Thymus (tissue), 11 donors: ENCODE data around the gene ALDH2. TPM values are rescaled to one million over a fixed set of nuclear protein-coding genes. Genes with fewer than 3 reads are reported as not detected.
"Not testable (repeated sequence)": the region's sequence is repeated elsewhere in the genome, so short reads cannot be mapped to it uniquely, and the experiment has no call there.

Source experiments
- DNase-seq, 9 donors: peaks; one replicate each; pipeline ENCODE4 v3.0.0-alpha.2; 2013; ENCODE audit warnings: low spot score in 9 of 9, low read depth in 6 of 9, missing footprints in 1 of 9
- H3K27ac ChIP-seq, 2 donors: one replicate each; pipeline ENCODE4 v1.5.1; 2013; ENCODE audit warnings: control low read depth in 1 of 2, low read depth in 1 of 2, low read length in 1 of 2, mild to moderate bottlenecking in 1 of 2, moderate library complexity in 1 of 2
- H3K27me3 ChIP-seq, 2 donors: one replicate each; pipeline ENCODE4 v1.5.1; 2013; ENCODE audit warnings: low read length in 1 of 2; ENCODE audit not compliant: control insufficient read depth in 2 of 2, insufficient read depth in 1 of 2
- H3K36me3 ChIP-seq, 2 donors: one replicate each; pipeline ENCODE4 v1.5.1; 2013; ENCODE audit warnings: low read length in 1 of 2, mild to moderate bottlenecking in 1 of 2, moderate library complexity in 1 of 2; ENCODE audit not compliant: control insufficient read depth in 2 of 2, insufficient read depth in 2 of 2
- H3K4me1 ChIP-seq, 2 donors: one replicate each; pipeline ENCODE4 v1.5.1; 2013; ENCODE audit warnings: low read length in 2 of 2; ENCODE audit not compliant: control insufficient read depth in 2 of 2, insufficient read depth in 2 of 2
- H3K4me3 ChIP-seq, 2 donors: one replicate each; pipeline ENCODE4 v1.5.1; 2013; ENCODE audit warnings: low read length in 2 of 2, control low read depth in 1 of 2, mild to moderate bottlenecking in 1 of 2
- H3K9me3 ChIP-seq, 2 donors: one replicate each; pipeline ENCODE4 v1.5.1; 2013; ENCODE audit warnings: low read length in 1 of 2, mild to moderate bottlenecking in 1 of 2; ENCODE audit not compliant: control insufficient read depth in 2 of 2, insufficient read depth in 1 of 2
- WGBS: extraction: QIAGEN DNeasy Blood & Tissue Kit; methylation state at CpG from one replicate; pipeline ENCODE4 v1.1.7; 2013; 5-methylcytosine and 5-hydroxymethylcytosine counted together
- polyA plus RNA-seq: library from polyadenylated mRNA; stranded (reverse); fragments of 200-250 nt; gene quantifications from one replicate; pipeline ENCODE4 v1.2.3, GENCODE V29; 2013
- total RNA-seq: library from RNA; stranded (reverse); fragments of 120-200 nt; gene quantifications from one replicate; pipeline ENCODE4 v1.2.4, GENCODE V29; 2013
- donor health status: healthy.

ALDH2 gene
- total and polyA plus RNA-seq, 2 donors: 33.3 to 43.9 TPM

GRCh38 chr12:111756196-111756595 is 10.5 kb upstream of the ALDH2 start:
- peaks cover 10 to 26% of the 10 kb centered on the region in 2 donors for H3K4me1 ChIP-seq
- no peaks in the 10 kb centered on the region for H3K9me3 ChIP-seq
- H3K27me3 ChIP-seq: no peaks in the 10 kb centered on the region
- H3K27ac ChIP-seq: no peak overlapping the region
- H3K4me3 ChIP-seq: no peak overlapping the region
- WGBS: 98% methylated on average over 15 of the region's 15 CpGs
- peaks cover 6 to 32% of the 10 kb centered on the region in 2 donors for H3K36me3 ChIP-seq
- no peak for DNase-seq

- peaks cover 6 to 29% of the 10 kb centered on the region in 2 donors for H3K36me3 ChIP-seq
- H3K9me3 ChIP-seq: no peaks in the 10 kb centered on the region
- peaks cover 10 to 26% of the 10 kb centered on the region in 2 donors for H3K4me1 ChIP-seq
- no peak overlapping the region for H3K4me3 ChIP-seq
- DNase-seq: no peak
- 92% methylated on average over 7 of the region's 7 CpGs for WGBS
- H3K27me3 ChIP-seq: no peaks in the 10 kb centered on the region
- no peak overlapping the region for H3K27ac ChIP-seq
Observed at GRCh38 chr12:111756681-111757080, 10.1 kb upstream of the ALDH2 start.

- H3K4me3 ChIP-seq: no peak overlapping the region
- H3K9me3 ChIP-seq: no peaks in the 10 kb centered on the region
- peak in 2 of 9 donors; percentile 23 to 53 for DNase-seq
- no peaks in the 10 kb centered on the region for H3K27me3 ChIP-seq
- H3K27ac ChIP-seq: peak overlapping the region in 1 of 2 donors; percentile 53
- peaks cover 6 to 29% of the 10 kb centered on the region in 2 donors for H3K36me3 ChIP-seq
- WGBS: 25% methylated on average over 15 of the region's 15 CpGs
- peaks cover 10 to 26% of the 10 kb centered on the region in 2 donors for H3K4me1 ChIP-seq
Observed at GRCh38 chr12:111757361-111758119, 9.2 kb upstream of the ALDH2 start.

GRCh38 chr12:111758120-111758561 is 8.6 kb upstream of the ALDH2 start:
- Histone ChIP-seq H3K4me3 (no peak overlapping the region), H3K27ac (peak overlapping the region in 1 of 2 donors; percentile 31), H3K27me3 (no peaks in the 10 kb centered on the region), H3K9me3 (no peaks in the 10 kb centered on the region), H3K4me1 (peaks cover 10 to 26% of the 10 kb centered on the region in 2 donors), H3K36me3 (peaks cover 6 to 27% of the 10 kb centered on the region in 2 donors)
- 71% methylated on average over 9 of the region's 9 CpGs for WGBS
- no peak for DNase-seq

- peak in 1 of 9 donors; percentile 23 for DNase-seq
- Histone ChIP-seq H3K4me3 (no peak overlapping the region), H3K4me1 (peaks cover 10 to 26% of the 10 kb centered on the region in 2 donors), H3K27me3 (no peaks in the 10 kb centered on the region), H3K36me3 (peaks cover 0 to 19% of the 10 kb centered on the region in 2 donors), H3K9me3 (no peaks in the 10 kb centered on the region), H3K27ac (no peak overlapping the region)
- 27% methylated on average over 7 of the region's 7 CpGs for WGBS
Observed at GRCh38 chr12:111759271-111759670, 7.5 kb upstream of the ALDH2 start.

- Histone ChIP-seq H3K27ac (no peak overlapping the region), H3K27me3 (no peaks in the 10 kb centered on the region), H3K4me3 (no peak overlapping the region), H3K36me3 (peaks cover 0 to 15% of the 10 kb centered on the region in 2 donors), H3K9me3 (no peaks in the 10 kb centered on the region), H3K4me1 (peaks cover 10 to 26% of the 10 kb centered on the region in 2 donors)
- DNase-seq: no peak
- WGBS: 72% methylated on average over 9 of the region's 9 CpGs
Observed at GRCh38 chr12:111759991-111760390, 6.7 kb upstream of the ALDH2 start.

- DNase-seq: no peak
- Histone ChIP-seq H3K27me3 (peaks cover 0 to 3% of the 10 kb centered on the region in 2 donors), H3K4me1 (peaks cover 10 to 27% of the 10 kb centered on the region in 2 donors), H3K27ac (no peak overlapping the region), H3K9me3 (no peaks in the 10 kb centered on the region), H3K4me3 (no peak overlapping the region), H3K36me3 (peaks cover 0 to 5% of the 10 kb centered on the region in 2 donors)
- WGBS: 92% methylated on average over 5 of the region's 5 CpGs
Observed at GRCh38 chr12:111761099-111761498, 5.6 kb upstream of the ALDH2 start.

GRCh38 chr12:111761706-111762105 is 5.0 kb upstream of the ALDH2 start:
- H3K4me3 ChIP-seq: no peak overlapping the region
- no peaks in the 10 kb centered on the region for H3K36me3 ChIP-seq
- no peaks in the 10 kb centered on the region for H3K9me3 ChIP-seq
- peaks cover 13 to 31% of the 10 kb centered on the region in 2 donors for H3K4me1 ChIP-seq
- 25% methylated on average over 3 of the region's 3 CpGs for WGBS
- H3K27me3 ChIP-seq: peaks cover 0 to 9% of the 10 kb centered on the region in 2 donors
- H3K27ac ChIP-seq: no peak overlapping the region
- no peak for DNase-seq

GRCh38 chr12:111763552-111763951 is 3.2 kb upstream of the ALDH2 start:
- 92% methylated on average over 10 of the region's 10 CpGs for WGBS
- not testable (repeated sequence) for H3K4me3 ChIP-seq, H3K36me3 ChIP-seq, DNase-seq, H3K9me3 ChIP-seq, H3K27ac ChIP-seq
- Histone ChIP-seq H3K4me1 (peaks cover 9 to 21% of the 10 kb centered on the region in 2 donors), H3K27me3 (peaks cover 7 to 25% of the 10 kb centered on the region in 2 donors)
